Renal cortex interstitium (tissue), 11 donors: ENCODE data around the gene APLP1. TPM values are rescaled to one million over a fixed set of nuclear protein-coding genes. Genes with fewer than 3 reads are reported as not detected.
"Not testable (repeated sequence)": the region's sequence is repeated elsewhere in the genome, so short reads cannot be mapped to it uniquely, and the experiment has no call there.

Source experiments
- DNase-seq, 11 donors: peaks; one replicate each; pipeline ENCODE4 v3.0.0-alpha.2; 2013; ENCODE audit warnings: low read depth in 9 of 11, low spot score in 4 of 11; ENCODE audit errors: extremely low read depth in 1 of 11
- polyA plus RNA-seq, 3 donors: library from polyadenylated mRNA; unstranded; fragments of 120-200 nt; gene quantifications; one replicate each; pipeline ENCODE4 v1.2.1, GENCODE V29; 2013; ENCODE audit not compliant: insufficient read length in 3 of 3

APLP1 gene
- polyA plus RNA-seq, 3 donors, result 24.2 to 27.4 (median 27.3) TPM

GRCh38 chr19:35870798-35871197 lies 2.4 kb downstream of the APLP1 start:
- no peak for DNase-seq

- DNase-seq, result no peak
Measured at GRCh38 chr19:35871611-35872010, 3.2 kb downstream of the APLP1 start.

DNA sequence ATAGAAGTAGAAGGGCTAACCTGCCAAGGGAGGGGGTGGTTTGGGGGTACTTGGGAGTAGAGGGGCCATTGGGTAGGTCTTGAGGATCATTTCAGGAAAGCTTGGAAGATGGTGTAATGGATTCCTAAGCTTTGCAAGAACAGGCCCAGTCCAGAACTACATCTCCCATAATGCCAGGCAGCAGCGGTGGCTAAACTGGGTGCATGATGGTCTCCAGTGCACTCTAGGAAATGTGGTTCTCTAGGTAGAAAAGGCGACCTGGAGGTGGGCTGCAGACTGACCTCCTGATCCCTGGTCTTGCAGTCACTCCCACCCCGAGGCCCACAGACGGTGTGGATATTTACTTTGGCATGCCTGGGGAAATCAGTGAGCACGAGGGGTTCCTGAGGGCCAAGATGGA lies 3.8 kb downstream of the APLP1 start:
- no peak for DNase-seq

- DNase-seq, result no peak
Measured at GRCh38 chr19:35874392-35874930, 6.1 kb downstream of the APLP1 start.

DNA sequence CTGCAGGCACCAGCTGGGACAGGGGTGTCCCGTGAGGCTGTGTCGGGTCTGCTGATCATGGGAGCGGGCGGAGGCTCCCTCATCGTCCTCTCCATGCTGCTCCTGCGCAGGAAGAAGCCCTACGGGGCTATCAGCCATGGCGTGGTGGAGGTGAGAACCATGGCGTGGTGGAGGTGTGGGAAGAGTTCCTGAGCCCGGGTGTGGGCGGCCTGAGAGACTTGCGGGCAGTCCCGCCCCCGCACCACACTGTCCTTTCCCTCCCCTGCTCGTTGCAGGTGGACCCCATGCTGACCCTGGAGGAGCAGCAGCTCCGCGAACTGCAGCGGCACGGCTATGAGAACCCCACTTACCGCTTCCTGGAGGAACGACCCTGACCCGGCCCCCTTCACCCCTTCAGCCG lies 10.7 kb downstream of the APLP1 start:
- no peak for DNase-seq

GRCh38 chr19:35879770-35880317 lies 11.5 kb downstream of the APLP1 start:
- peak in 7 of 11 donors; percentile 80 to 86 (median 85) for DNase-seq

GRCh38 chr19:35882114-35882832 lies 13.9 kb downstream of the APLP1 start:
- peak in 4 of 11 donors; percentile 55 to 81 (median 72) for DNase-seq

DNA sequence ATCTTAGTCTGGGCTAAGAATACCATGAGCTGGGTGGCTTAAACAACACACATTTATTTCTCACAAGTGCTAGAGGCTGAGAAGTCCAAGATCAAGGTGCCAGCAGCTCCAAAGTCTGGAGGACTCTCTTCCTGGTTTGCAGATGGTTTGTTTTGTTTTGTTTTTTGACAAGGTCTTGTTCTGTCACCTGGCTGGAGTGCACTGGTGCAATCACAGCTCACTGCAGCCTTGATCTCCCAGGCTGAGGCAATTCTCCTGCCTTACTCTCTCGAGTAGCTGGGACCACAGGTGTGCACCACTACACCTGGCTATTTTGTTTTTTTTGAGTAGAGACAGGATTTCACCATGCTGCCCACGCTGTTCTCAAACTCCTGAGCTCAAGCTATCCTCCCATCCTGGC lies 15.5 kb downstream of the APLP1 start:
- no peak for DNase-seq

GRCh38 chr19:35885225-35885738 lies 16.9 kb downstream of the APLP1 start:
- DNase-seq, result no peak

DNA sequence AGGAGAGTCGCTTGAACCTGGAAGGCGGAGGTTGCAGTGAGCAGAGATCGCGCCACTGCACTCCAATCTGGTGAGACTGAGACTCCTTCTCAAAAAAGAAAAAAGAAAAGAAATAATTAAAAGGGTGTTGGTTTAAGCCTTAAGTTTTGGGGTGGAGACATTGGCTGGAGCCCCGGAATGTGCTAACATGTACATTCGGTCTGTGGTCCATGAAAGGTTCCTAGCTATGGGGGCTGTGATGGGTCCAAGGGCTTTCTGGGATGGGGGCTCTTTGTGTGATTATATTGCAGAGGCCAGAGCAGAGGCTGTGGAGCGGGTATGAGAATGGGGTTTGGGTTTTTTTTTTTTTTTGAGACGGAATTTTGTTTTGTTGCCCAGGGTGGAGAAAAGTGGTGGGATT lies 17.5 kb downstream of the APLP1 start:
- no peak for DNase-seq

GRCh38 chr19:35887197-35887596 lies 18.8 kb downstream of the APLP1 start:
- no peak for DNase-seq

- no peak for DNase-seq
Measured at GRCh38 chr19:35888398-35888797, 20.0 kb downstream of the APLP1 start.

DNA sequence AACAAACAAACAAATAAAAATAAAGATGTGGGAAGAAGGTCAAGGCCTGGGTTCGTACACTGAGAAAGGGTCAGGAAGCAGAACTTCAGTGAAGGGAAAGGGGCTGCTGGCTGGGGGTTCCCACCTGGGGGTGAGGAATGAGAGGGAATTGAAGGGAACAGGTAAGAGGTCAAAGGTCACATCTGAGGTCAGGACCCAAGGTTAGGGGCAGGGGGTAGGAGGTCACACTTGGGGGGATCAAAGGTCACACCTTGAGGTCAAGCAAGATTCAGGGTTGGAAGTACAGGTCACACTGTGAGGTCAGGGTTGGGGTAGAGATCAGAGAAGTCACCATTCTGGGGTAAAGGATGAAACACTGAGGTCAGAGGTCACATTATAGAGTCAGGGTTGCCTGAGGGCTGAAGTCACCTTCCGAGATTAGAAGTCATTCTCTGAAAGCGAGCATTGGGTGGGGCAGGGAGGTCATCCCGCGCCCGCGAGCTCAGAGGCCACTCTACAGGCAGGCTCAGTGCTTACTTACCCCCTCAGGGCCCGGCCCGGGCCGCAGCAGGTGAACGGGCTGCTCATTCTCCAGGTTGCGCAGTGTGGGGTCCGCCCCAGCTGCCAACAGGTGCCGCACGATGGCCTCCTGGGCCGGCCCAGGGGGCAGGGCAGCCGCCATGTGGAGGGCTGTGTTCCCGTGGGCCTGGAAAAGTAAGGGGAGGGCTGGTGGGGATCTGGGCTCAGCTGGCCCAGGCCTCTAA lies 21.2 kb downstream of the APLP1 start:
- DNase-seq, result no peak

- DNase-seq, result no peak
Measured at GRCh38 chr19:35890113-35890650, 21.8 kb downstream of the APLP1 start.

DNA sequence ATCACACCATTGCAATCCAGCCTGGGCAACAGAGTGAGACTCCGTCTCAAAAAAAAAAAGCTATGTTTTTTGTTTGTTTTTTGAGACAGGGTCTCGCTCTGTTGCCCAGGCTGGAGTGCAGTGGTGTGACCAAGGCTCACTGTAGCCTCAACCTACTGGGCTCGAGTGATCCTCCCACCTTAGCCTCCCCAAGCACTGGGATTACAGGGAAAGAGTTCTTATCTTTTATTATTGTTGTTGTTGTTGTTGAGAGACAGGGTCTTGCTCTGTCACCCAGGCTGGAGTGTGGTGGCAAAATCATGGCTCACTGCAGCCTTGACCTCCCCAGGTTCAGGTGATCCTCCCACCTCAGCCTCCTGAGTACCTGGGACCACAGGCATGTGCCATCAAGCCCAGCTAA lies 23.4 kb downstream of the APLP1 start:
- DNase-seq, result not testable (repeated sequence)

- no peak for DNase-seq
Measured at GRCh38 chr19:35894342-35894741, 26.0 kb downstream of the APLP1 start.

- DNase-seq, result no peak
Measured at GRCh38 chr19:35895911-35896642, 27.7 kb downstream of the APLP1 start.

DNA sequence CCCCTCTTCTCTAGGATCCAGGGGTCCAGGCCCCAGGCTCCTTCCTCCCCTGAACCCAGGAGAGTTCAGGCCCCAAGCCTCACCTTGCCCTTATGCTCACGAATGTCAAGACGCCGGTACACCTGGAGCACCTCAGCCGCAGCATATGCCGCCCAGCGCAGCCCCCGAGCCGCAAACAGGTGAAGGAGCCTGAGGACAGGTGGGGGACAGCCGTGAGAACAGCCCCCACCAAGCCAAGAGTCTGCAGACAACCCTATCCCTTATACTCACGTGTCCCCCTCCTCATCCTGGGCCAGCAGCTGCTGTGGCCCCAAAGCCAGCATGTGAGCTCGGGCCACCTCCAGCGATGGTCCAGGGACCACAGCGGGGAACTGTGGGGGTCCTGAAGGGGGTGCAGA lies 28.3 kb downstream of the APLP1 start:
- no peak for DNase-seq
